ENCODE data around the gene NOX3. TPM values are rescaled to one million over a fixed set of nuclear protein-coding genes. Genes with fewer than 3 reads are reported as not detected.

Gene NOX3
- total RNA-seq, 1 experiment from 2014 or later: not detected

GRCh38 chr6:155424181-155424580, 31.5 kb downstream of the NOX3 start:
- H3K56ac ChIP-seq (ENCODE audit: insufficient read length, low read depth, low read length): no peak overlapping the region
- H2AK5ac ChIP-seq (ENCODE audit: insufficient read length, low read length): no peak overlapping the region
- no peak overlapping the region for H2BK20ac ChIP-seq (ENCODE audit: low read depth, low read length, poor library complexity, severe bottlenecking)
- no peaks in the 10 kb centered on the region for H3K79me1 ChIP-seq (ENCODE audit: insufficient read depth, low read depth, low read length, poor library complexity, severe bottlenecking)
- no peak overlapping the region for H3K9ac ChIP-seq (ENCODE audit: extremely low read depth, insufficient read length, low read length)
- H2AFZ ChIP-seq (ENCODE audit: low read length): no peak overlapping the region
- H3K27ac ChIP-seq (ENCODE audit: insufficient read length, low read depth, low read length): no peak overlapping the region
- H3K14ac ChIP-seq (ENCODE audit: insufficient read depth, low read length): no peak overlapping the region
- H3K23me2 ChIP-seq (ENCODE audit: insufficient read length, low read depth, low read length, poor library complexity, severe bottlenecking): no peaks in the 10 kb centered on the region
- Mint-ChIP-seq H3K9me3 (no peaks in the 10 kb centered on the region), H3K27me3 (ENCODE audit: low read depth) (no peaks in the 10 kb centered on the region), H3K36me3 (ENCODE audit: insufficient read depth in 1 of 3, low read depth in 3 of 3) (no peaks in the 10 kb centered on the region; a peak in 1 of 7 replicates), H3K4me3 (no peak overlapping the region), H3K27ac (no peak overlapping the region; a peak in 1 of 7 replicates), H3K4me1 (peaks cover 10 to 22% of the 10 kb centered on the region in 2 experiments)
- no peak overlapping the region for H3K4ac ChIP-seq (ENCODE audit: low read depth, low read length)
- no peak overlapping the region for H2BK15ac ChIP-seq (ENCODE audit: low read depth, low read length)
- no peak overlapping the region for H3K23ac ChIP-seq (ENCODE audit: insufficient read length, low read depth, low read length)
- WGBS (ENCODE audit: extremely low coverage, insufficient read length, low lambda C conversion rate): no CpG with 5 or more reads among the region's 2 CpGs
- H4K20me1 ChIP-seq (ENCODE audit: control insufficient read depth, insufficient read depth, insufficient read length): no peaks in the 10 kb centered on the region
- H3K4me1 ChIP-seq (ENCODE audit: insufficient read depth, low read length): no peaks in the 10 kb centered on the region
- no peak overlapping the region for H4K91ac ChIP-seq (ENCODE audit: insufficient read length, low read depth, low read length)
- H4K5ac ChIP-seq (ENCODE audit: insufficient read length, low read depth, low read length): no peak overlapping the region
- H3K4me2 ChIP-seq (ENCODE audit: insufficient read depth, insufficient read length, low read length): no peak overlapping the region
- H3K9me3 ChIP-seq (ENCODE audit: control insufficient read depth, low read depth, low read length): no peaks in the 10 kb centered on the region
- H2BK120ac ChIP-seq (ENCODE audit: low read depth, low read length, poor library complexity, severe bottlenecking): no peak overlapping the region
- no peak overlapping the region for H3K18ac ChIP-seq (ENCODE audit: insufficient read length, low read depth, low read length)
- no peaks in the 10 kb centered on the region for H3K79me2 ChIP-seq (ENCODE audit: insufficient read depth, low read length)
- TF ChIP-seq, protein P1, sequence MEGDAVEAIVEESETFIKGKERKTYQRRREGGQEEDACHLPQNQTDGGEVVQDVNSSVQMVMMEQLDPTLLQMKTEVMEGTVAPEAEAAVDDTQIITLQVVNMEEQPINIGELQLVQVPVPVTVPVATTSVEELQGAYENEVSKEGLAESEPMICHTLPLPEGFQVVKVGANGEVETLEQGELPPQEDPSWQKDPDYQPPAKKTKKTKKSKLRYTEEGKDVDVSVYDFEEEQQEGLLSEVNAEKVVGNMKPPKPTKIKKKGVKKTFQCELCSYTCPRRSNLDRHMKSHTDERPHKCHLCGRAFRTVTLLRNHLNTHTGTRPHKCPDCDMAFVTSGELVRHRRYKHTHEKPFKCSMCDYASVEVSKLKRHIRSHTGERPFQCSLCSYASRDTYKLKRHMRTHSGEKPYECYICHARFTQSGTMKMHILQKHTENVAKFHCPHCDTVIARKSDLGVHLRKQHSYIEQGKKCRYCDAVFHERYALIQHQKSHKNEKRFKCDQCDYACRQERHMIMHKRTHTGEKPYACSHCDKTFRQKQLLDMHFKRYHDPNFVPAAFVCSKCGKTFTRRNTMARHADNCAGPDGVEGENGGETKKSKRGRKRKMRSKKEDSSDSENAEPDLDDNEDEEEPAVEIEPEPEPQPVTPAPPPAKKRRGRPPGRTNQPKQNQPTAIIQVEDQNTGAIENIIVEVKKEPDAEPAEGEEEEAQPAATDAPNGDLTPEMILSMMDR (conservative IDR thresholded peaks at IDR 0.05): no peak
- no peak overlapping the region for H4K8ac ChIP-seq (replicated peaks; ENCODE audit: insufficient read length, low read depth, low read length)
- no peaks in the 10 kb centered on the region for H3K27me3 ChIP-seq (ENCODE audit: insufficient read depth, low read length)
- H2BK12ac ChIP-seq (ENCODE audit: insufficient read length, low read depth, low read length): no peak overlapping the region
- no peak overlapping the region for H2BK5ac ChIP-seq (ENCODE audit: insufficient read length, low read length)
- no peak for DNase-seq
- H3T11ph ChIP-seq (ENCODE audit: low read length): no peak overlapping the region
